ENCODE data around the gene KDM7A. TPM values are rescaled to one million over a fixed set of nuclear protein-coding genes. Genes with fewer than 3 reads are reported as not detected.
A peak's percentile ranks its signal among the peaks of the same experiment; 100 is the strongest.
"Not testable (repeated sequence)": the region's sequence is repeated elsewhere in the genome, so short reads cannot be mapped to it uniquely, and the experiment has no call there.

KDM7A gene
- total RNA-seq, 2 donors from 2014 or later, result 28.1 to 39.2 TPM

GRCh38 chr7:140136073-140136472 lies 40.7 kb downstream of the KDM7A start:
- peak overlapping the region; percentile 83 for H3K27ac Mint-ChIP-seq
- H3K4me3 Mint-ChIP-seq, result no peak overlapping the region
- H3K9me3 Mint-ChIP-seq, result no peaks in the 10 kb centered on the region
- no peaks in the 10 kb centered on the region for H3K27me3 Mint-ChIP-seq (ENCODE audit: low read depth)
- ATAC-seq (replicated peaks in 1 of 2) (no peak), DNase-seq (no peak)
- peaks cover 29% of the 10 kb centered on the region for H3K4me1 Mint-ChIP-seq (ENCODE audit: low read depth)
- peaks cover 0 to 7% of the 10 kb centered on the region in 2 donors for H3K36me3 Mint-ChIP-seq (ENCODE audit: insufficient read depth in 2 of 2)

DNA sequence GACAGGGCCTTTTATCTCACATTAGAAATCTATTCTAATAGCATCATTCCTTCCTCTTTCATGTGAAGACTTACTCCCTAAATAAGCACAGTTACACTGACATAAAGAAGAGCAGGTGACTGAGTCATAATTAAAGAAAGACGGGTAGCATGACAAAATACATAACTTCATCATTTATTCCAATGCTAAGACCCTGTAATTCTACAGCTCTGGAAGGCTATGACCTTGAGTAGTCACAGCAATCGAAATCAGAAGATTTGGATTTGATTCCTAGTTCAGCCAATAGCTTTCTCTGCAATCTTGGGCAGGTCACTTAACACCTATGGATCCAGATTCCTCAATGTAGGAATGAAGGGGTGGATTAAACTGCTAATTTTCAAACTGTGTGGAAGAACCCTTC lies 42.7 kb downstream of the KDM7A start:
- no peak for ATAC-seq (replicated peaks in 1 of 2)
- Mint-ChIP-seq H3K4me1 (ENCODE audit: low read depth) (peaks cover 18% of the 10 kb centered on the region), H3K4me3 (no peak overlapping the region), H3K9me3 (no peaks in the 10 kb centered on the region), H3K36me3 (ENCODE audit: insufficient read depth in 2 of 2) (peaks cover 2 to 11% of the 10 kb centered on the region in 2 donors), H3K27me3 (ENCODE audit: low read depth) (no peaks in the 10 kb centered on the region), H3K27ac (no peak overlapping the region)
- DNase-seq, result no peak

- peaks cover 14% of the 10 kb centered on the region for H3K4me1 Mint-ChIP-seq (ENCODE audit: low read depth)
- H3K36me3 Mint-ChIP-seq (ENCODE audit: insufficient read depth in 2 of 2), result peaks cover 4 to 13% of the 10 kb centered on the region in 2 donors
- no peak overlapping the region for H3K27ac Mint-ChIP-seq
- no peak for ATAC-seq (replicated peaks in 1 of 2)
- H3K27me3 Mint-ChIP-seq (ENCODE audit: low read depth), result no peaks in the 10 kb centered on the region
- DNase-seq, result no peak
- no peaks in the 10 kb centered on the region for H3K9me3 Mint-ChIP-seq
- no peak overlapping the region for H3K4me3 Mint-ChIP-seq
These were observed 49.2 kb downstream of the KDM7A start for GRCh38 chr7:140127360-140128127.

DNA sequence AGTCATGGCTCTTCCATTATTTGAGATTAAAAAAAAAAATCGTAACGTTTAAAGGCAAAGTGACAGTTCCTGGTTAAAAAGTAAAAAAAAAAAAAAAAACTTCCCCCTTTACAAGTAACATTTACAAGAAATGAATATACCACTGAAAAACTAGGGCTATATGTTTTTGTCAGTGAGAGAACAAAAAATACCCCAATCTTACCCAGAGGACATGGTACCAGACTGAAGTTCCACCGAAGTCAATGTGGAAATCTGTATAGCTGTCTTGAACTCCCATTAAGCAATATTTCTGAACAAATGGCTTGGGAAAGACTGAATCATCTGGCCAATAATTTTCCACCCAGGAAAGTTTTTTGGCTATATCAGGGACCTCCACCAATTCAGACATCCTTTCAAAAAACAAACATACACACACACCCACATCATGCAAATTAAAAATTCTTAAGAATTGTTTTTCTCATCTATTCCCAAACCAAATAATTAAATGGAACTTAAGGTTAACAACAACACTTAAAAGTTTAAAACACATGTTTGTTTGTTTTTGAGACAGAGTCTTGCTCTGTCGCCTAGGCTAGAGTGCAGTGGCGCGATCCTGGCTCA lies 50.2 kb downstream of the KDM7A start:
- peaks cover 11% of the 10 kb centered on the region for H3K4me1 Mint-ChIP-seq (ENCODE audit: low read depth)
- H3K4me3 Mint-ChIP-seq, result no peak overlapping the region
- H3K27ac Mint-ChIP-seq, result no peak overlapping the region
- no peak for DNase-seq
- H3K9me3 Mint-ChIP-seq, result no peaks in the 10 kb centered on the region
- H3K27me3 Mint-ChIP-seq (ENCODE audit: low read depth), result no peaks in the 10 kb centered on the region
- no peak for ATAC-seq (replicated peaks in 1 of 2)
- H3K36me3 Mint-ChIP-seq (ENCODE audit: insufficient read depth in 2 of 2), result peaks cover 4 to 13% of the 10 kb centered on the region in 2 donors

DNA sequence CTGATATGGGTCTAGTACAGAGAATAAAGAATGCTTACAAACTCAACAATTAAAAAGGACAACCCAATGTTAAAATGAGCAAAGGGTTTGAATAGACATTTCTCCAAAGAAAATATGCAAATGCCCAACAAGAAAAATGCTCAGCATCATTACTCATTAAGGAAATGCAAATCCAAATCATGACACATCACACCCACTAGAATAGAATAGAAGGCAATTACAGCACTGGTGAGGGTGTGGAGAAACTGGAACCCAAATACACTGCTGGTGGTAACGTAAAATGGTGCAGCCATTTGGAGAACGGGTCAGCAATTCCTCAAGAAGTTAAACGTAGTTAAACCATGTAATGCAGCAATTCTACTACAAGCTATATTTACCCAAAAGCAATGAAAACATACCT lies 53.8 kb downstream of the KDM7A start:
- Mint-ChIP-seq H3K4me1 (ENCODE audit: low read depth) (peaks cover 7% of the 10 kb centered on the region), H3K4me3 (no peak overlapping the region), H3K27ac (no peak overlapping the region), H3K27me3 (ENCODE audit: low read depth) (no peaks in the 10 kb centered on the region), H3K9me3 (no peaks in the 10 kb centered on the region), H3K36me3 (ENCODE audit: insufficient read depth in 2 of 2) (peaks cover 2 to 4% of the 10 kb centered on the region in 2 donors)
- no peak for DNase-seq
- no peak for ATAC-seq (replicated peaks in 1 of 2)

- no peaks in the 10 kb centered on the region for H3K4me1 Mint-ChIP-seq (ENCODE audit: low read depth)
- H3K27ac Mint-ChIP-seq, result no peak overlapping the region
- H3K4me3 Mint-ChIP-seq, result no peak overlapping the region
- no peaks in the 10 kb centered on the region for H3K27me3 Mint-ChIP-seq (ENCODE audit: low read depth)
- no peaks in the 10 kb centered on the region for H3K9me3 Mint-ChIP-seq
- no peak for DNase-seq
- ATAC-seq (replicated peaks in 1 of 2), result no peak
- H3K36me3 Mint-ChIP-seq (ENCODE audit: insufficient read depth in 2 of 2), result peaks cover 2 to 3% of the 10 kb centered on the region in 2 donors
These were observed 55.5 kb downstream of the KDM7A start for GRCh38 chr7:140121326-140121725.

- not testable (repeated sequence) for DNase-seq; H3K9me3 Mint-ChIP-seq; H3K27ac Mint-ChIP-seq; H3K4me1 Mint-ChIP-seq (ENCODE audit: low read depth); ATAC-seq (replicated peaks in 1 of 2); H3K4me3 Mint-ChIP-seq; H3K27me3 Mint-ChIP-seq (ENCODE audit: low read depth)
- H3K36me3 Mint-ChIP-seq (ENCODE audit: insufficient read depth in 2 of 2), result peaks cover 3 to 19% of the 10 kb centered on the region in 2 donors
These were observed 62.0 kb downstream of the KDM7A start for GRCh38 chr7:140114817-140115216.

GRCh38 chr7:140108777-140109176 lies 68.0 kb downstream of the KDM7A start:
- DNase-seq; H3K4me3 Mint-ChIP-seq; H3K4me1 Mint-ChIP-seq (ENCODE audit: low read depth): not testable (repeated sequence)

GRCh38 chr7:140096459-140096858 lies 80.3 kb downstream of the KDM7A start:
- no peaks in the 10 kb centered on the region for H3K9me3 Mint-ChIP-seq
- H3K27me3 Mint-ChIP-seq (ENCODE audit: low read depth), result no peaks in the 10 kb centered on the region
- H3K36me3 Mint-ChIP-seq (ENCODE audit: insufficient read depth in 2 of 2), result peaks cover 16 to 48% of the 10 kb centered on the region in 2 donors
- no peaks in the 10 kb centered on the region for H3K4me1 Mint-ChIP-seq (ENCODE audit: low read depth)
- H3K4me3 Mint-ChIP-seq, result no peak overlapping the region
- H3K27ac Mint-ChIP-seq, result no peak overlapping the region
- DNase-seq, result no peak
- no peak for ATAC-seq (replicated peaks in 1 of 2)

More at GRCh38 chr7:140108777-140109176, 68.0 kb downstream of the KDM7A start:
- peaks cover 14 to 30% of the 10 kb centered on the region in 2 donors for H3K36me3 Mint-ChIP-seq (ENCODE audit: insufficient read depth in 2 of 2)
- not testable (repeated sequence) for ATAC-seq (replicated peaks in 1 of 2); H3K27ac Mint-ChIP-seq; H3K27me3 Mint-ChIP-seq (ENCODE audit: low read depth); H3K9me3 Mint-ChIP-seq

DNA sequence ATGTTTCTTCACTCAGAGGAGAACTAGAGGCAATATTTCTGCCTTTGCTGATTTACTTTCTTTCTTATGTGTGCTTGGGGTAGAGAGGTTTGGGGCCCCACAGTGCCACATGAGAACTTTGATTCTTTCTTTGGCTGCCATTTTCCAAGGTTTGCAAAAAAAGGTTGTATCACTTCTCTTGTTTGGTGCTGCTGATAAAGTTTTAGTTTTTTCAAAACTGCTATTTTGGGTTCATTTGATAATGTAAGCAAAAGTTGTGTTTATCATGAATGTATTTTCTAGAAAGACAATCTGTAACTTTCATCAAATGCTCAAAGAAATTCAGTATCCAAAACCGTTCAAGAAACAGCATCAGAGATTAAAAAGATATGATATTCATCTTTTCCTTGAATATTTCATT lies 83.4 kb downstream of the KDM7A start:
- no peaks in the 10 kb centered on the region for H3K9me3 Mint-ChIP-seq

GRCh38 chr7:140085447-140085846 lies 91.3 kb downstream of the KDM7A start:
- H3K27ac Mint-ChIP-seq, result peak overlapping the region; percentile 49
- peak overlapping the region; percentile 43 to 45 for H3K4me3 Mint-ChIP-seq
- H3K4me1 Mint-ChIP-seq (ENCODE audit: low read depth), result peaks cover 26% of the 10 kb centered on the region
- H3K36me3 Mint-ChIP-seq (ENCODE audit: insufficient read depth in 2 of 2), result peaks cover 0 to 4% of the 10 kb centered on the region in 2 donors
- DNase-seq (no peak), ATAC-seq (replicated peaks in 1 of 2) (peak; percentile 43 to 51)
- no peaks in the 10 kb centered on the region for H3K9me3 Mint-ChIP-seq
- no peaks in the 10 kb centered on the region for H3K27me3 Mint-ChIP-seq (ENCODE audit: low read depth)

More for the DNA sequence above, 83.4 kb downstream of the KDM7A start:
- Mint-ChIP-seq H3K4me3 (no peak overlapping the region), H3K27me3 (ENCODE audit: low read depth) (no peaks in the 10 kb centered on the region), H3K4me1 (ENCODE audit: low read depth) (no peaks in the 10 kb centered on the region), H3K27ac (peak overlapping the region; percentile 30), H3K36me3 (ENCODE audit: insufficient read depth in 2 of 2) (peaks cover 9 to 43% of the 10 kb centered on the region in 2 donors)
- ATAC-seq (replicated peaks in 1 of 2), result no peak
- DNase-seq, result no peak

DNA sequence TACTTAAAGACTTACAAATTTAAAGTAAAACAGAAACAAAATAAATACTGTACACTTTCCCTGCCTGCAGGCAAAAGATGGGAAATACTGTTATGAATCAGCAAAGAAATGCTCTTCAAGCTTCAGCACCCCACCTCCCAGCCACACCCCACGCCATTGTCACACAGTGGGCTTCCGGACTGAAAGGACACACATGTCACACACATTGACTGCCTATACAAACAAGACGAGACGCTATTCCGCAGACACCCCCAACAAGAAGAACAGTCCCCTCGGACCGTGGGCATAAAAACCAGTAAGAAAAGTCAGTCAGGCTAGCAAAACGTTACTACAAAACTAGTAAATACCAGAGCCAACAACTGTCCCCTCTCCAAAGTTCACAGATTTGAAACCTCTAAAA lies 91.8 kb downstream of the KDM7A start:
- H3K4me3 Mint-ChIP-seq, result peak overlapping the region; percentile 43 to 45
- H3K27me3 Mint-ChIP-seq (ENCODE audit: low read depth), result no peaks in the 10 kb centered on the region
- H3K4me1 Mint-ChIP-seq (ENCODE audit: low read depth), result peaks cover 26% of the 10 kb centered on the region
- peak; percentile 49 to 61 for DNase-seq
- peaks cover 0 to 1% of the 10 kb centered on the region in 2 donors for H3K36me3 Mint-ChIP-seq (ENCODE audit: insufficient read depth in 2 of 2)
- no peaks in the 10 kb centered on the region for H3K9me3 Mint-ChIP-seq
- peak overlapping the region; percentile 6 for H3K27ac Mint-ChIP-seq
- peak; percentile 72 to 82 for ATAC-seq (replicated peaks in 1 of 2)

DNA sequence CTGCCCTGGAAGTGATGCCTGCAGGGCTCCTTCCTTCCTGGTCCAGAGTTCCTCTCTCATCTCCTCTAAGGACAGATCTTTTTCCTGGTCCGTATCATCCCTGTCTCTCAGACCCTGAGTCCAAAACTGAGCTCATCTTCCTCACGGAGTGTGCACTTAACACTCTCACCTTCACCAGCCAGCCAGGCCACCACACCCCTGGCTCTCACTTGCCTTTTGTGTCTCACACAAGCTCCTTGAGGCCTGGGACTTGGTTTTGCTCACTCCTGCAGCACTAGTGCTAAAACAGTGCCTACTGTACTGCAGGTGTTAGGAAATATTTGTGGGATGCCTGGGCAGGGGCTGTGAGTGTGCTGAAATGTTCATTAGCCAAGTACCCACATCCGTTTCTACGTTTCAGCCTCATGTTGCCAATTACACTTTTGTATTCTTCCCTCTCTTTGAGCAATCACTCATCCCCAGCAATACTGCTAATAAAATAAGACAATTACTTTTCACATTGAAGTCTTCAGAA lies 92.6 kb downstream of the KDM7A start:
- no peak for DNase-seq
- H3K4me3 Mint-ChIP-seq, result peak overlapping the region; percentile 5 to 27
- H3K4me1 Mint-ChIP-seq (ENCODE audit: low read depth), result peaks cover 26% of the 10 kb centered on the region
- no peak overlapping the region for H3K27ac Mint-ChIP-seq
- no peaks in the 10 kb centered on the region for H3K27me3 Mint-ChIP-seq (ENCODE audit: low read depth)
- ATAC-seq (replicated peaks in 1 of 2), result no peak
- no peaks in the 10 kb centered on the region for H3K36me3 Mint-ChIP-seq (ENCODE audit: insufficient read depth in 2 of 2)
- H3K9me3 Mint-ChIP-seq, result no peaks in the 10 kb centered on the region

Measured in activated T-cell treated with anti-CD3 and anti-CD28 coated beads, Interleukin-2, amount 50 U/mL, for 72 hours (primary cell).